GM12875 (cell line): ENCODE data around the gene DSCAM.

Source experiments
- H3K4me3 ChIP-seq: one replicate; pipeline ENCODE4 v1.5.1; 2011; ENCODE audit warnings: low read depth, low read length, control low read depth
- CTCF ChIP-seq: IDR thresholded peaks from 2 replicates; pipeline ENCODE4 v1.5.1; 2011; ENCODE audit warnings: low read depth, mild to moderate bottlenecking, control low read depth, inconsistent platforms, low read length, moderate library complexity, borderline replicate concordance; ENCODE audit not compliant: insufficient read depth

Gene DSCAM

DNA sequence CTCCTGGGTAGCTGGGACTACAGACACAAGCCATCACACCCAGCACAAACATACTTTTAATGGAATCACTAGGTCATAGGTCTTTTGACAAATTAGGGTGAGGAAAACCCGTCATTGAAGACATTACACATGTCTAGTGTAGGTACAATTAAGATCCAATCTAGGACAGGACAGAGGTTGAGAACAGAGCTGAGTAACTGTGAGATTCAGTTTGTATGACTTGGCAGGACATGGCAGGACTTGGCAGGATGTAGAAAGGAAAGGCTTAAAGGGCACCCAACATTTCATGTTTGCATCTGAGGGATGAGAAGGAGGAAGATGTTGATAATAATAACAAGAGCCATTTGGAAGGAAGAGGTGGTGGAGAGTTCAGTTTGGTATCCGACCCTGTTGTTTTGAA is 496.0 kb downstream of the DSCAM start:
- TF ChIP-seq CTCF = no peak

GRCh38 chr21:40349591-40349990 is 497.4 kb downstream of the DSCAM start:
- no peak overlapping the region for H3K4me3 ChIP-seq
- TF ChIP-seq CTCF = no peak

More for the DNA sequence above, 496.0 kb downstream of the DSCAM start:
- H3K4me3 ChIP-seq = no peak overlapping the region

DNA sequence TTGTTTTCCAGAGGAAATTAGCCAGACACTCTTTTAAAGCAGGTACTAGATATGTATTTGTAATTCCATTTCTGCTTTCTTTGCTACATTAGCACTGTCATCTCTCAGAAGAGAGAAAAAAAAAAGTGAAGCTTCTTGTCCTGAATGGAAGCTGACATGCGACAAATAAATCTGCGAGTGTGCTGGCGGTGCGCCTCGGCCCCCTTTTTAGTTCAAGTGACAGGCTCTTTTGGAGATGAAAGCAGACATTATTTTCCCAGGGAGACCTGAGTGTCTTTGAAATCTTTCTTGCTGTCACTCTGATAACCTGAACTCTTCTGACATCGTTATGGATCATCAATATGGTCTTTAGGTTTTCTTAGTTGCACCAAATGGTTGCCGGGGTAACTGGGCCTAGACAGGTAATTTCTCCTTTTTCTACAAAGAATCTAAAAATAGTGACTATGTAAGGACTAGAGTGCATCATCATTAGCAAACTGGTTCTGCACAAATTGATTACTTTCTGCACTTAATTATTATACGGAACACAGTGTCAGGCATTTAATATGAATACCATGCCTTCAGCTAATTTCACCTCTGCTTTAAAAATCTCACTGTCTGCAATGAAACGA is 501.1 kb downstream of the DSCAM start:
- no peak for TF ChIP-seq CTCF
- H3K4me3 ChIP-seq = no peak overlapping the region

DNA sequence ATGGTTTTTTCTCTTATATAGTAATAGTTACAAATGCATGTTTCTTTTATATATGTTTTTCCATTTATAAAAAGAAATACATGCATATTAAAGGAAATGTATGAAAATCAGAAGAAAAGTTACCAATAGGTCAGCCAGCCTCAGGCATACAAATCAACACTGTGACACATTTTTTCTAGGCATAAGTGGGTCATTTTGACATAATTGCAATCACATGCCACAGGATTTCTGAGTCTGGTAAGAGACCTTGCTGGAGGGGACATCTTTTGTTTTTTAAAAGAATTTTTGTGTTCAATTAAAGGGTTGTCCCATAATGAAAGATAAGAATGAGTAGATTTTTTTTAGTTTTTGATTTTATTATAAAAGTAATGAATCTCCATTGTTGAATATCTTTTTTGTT is 506.6 kb downstream of the DSCAM start:
- no peak overlapping the region for H3K4me3 ChIP-seq
- no peak for TF ChIP-seq CTCF

GRCh38 chr21:40339050-40339449 is 507.9 kb downstream of the DSCAM start:
- H3K4me3 ChIP-seq = no peak overlapping the region
- no peak for TF ChIP-seq CTCF

DNA sequence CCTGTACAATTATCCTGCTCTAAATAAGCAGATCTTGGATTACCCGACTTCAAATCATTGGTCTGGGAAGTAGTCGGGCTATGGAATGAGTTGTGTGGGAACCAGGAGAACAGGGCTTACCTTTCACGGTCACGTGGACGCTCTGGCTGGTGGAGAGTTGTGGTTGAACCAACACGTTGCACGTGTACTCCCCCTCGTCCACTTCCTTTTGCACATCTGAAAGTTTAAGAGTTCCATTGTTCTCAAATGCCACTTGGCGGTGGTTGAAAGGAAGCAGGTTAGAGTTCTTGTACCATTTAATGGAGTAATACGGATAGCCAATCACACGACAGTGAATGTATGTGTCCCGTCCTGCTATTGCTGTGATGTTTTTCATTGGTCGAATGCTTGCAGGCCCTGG is 509.0 kb downstream of the DSCAM start:
- no peak overlapping the region for H3K4me3 ChIP-seq
- TF ChIP-seq CTCF = no peak

GRCh38 chr21:40335704-40336103 is 511.3 kb downstream of the DSCAM start:
- TF ChIP-seq CTCF = no peak
- H3K4me3 ChIP-seq = no peak overlapping the region
